Activated naive CD4-positive, alpha-beta T cell (primary cell): ENCODE results near the gene PPME1.

Source experiments
- DNase-seq, 4 experiments: peaks; one replicate each; lab custom pipeline; 2025; lab: John Stamatoyannopoulos, UW

Gene PPME1

DNA sequence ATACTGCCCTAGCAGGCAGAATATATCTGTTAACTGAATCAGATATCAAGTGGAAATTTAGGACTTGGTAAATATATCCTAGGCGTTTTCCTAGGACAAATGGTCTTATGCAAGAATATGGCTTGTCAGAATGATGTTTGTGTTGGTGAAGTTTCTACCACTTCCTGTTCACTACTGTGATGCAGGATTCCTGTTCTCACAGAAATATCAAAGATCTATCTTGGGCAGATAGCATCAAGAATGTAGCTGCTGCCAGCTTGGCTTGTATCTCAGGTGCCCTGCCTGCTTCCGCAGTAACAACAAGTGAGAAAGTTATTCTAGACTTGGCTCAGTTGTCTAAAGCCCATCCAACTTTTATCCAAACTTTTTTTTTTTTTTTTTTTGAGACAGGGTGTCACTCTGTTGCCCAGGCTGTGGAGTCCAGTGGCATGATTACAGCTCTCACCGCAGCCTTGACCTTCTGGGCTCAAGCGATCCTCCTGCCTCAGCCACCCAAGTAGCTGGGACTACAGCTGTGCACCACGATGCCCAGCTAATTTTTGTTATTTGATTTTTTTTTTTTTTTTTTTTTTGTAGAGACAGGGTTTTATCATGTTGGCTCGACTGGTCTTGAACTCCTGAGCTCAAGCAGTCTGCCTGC lies 61.3 kb downstream of the PPME1 start:
- DNase-seq, result peak in 1 of 4 experiments; percentile 19

DNA sequence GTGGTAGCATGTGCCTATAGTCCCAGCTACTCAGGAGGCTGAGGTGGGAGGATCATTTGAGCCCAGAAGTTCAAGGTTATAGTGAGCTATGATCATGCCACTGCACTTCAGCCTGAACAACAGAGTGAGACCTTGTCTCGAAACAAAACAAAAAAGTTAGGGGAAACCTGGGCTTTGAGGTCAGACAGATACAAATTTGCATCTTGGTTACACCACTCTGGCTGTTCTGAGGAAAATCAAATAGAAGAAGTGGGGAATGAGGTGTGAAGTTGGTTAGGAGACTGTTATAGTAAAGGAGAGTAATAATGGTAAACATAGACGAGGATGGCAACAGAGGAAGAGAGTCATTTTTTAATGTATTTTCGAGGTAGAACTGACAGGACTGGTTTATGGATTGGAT lies 62.6 kb downstream of the PPME1 start:
- no peak for DNase-seq

DNA sequence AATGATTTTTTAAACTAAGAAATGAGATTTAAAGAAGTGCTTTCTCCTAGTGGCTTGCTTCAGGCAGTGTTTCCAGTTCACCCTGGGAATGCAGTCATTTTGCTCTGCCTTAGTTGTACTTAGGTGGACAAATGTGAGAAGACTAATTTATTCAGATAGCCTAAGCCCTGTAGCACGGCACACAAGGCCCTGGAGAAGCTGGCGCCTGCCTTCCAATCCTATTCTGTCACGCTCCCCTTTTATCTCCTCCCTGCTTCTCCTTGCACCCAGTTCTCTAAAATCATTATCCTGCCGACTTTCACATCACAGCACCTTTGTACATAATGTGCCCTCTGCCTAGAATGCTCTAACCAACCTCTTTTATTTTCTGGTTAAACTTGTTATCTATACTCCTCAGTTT lies 64.0 kb downstream of the PPME1 start:
- DNase-seq, result no peak

DNA sequence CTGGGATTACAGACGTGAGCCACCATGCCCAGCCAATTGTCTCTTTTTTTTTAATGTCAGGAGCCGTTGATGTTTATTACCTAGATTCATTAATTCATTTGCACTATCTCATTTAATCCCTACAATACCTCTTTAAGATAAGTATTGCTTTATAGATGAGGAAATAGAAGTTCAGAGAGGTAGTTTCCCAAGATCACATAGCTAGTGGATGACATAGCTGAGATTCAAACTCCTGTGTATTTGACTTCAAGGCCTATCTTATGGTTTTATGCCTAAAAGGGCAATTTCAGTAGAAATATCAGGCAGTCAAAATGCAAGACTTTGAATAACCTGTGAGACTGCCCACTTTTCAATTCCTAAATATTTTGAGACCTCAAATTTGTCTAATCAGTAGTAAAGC lies 66.5 kb downstream of the PPME1 start:
- no peak for DNase-seq

DNA sequence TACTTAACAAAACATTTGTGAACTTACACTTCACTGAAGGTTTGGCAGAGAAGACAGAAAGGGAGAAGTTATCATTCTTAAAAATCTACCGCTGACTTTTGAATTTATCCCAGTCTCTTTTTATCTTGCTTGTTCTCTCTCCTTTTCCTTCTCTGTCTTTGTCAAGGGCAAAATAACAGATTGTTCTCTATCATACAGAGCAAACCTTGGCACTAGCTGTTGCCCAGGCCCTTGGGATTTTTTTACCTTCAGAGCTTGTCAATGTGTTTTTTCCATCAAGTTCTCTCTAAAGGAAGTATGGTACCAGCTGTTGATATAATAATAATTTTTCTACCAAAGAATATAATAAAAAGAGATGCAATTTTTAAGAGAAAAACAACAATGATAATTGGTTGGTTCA lies 67.2 kb downstream of the PPME1 start:
- no peak for DNase-seq

DNA sequence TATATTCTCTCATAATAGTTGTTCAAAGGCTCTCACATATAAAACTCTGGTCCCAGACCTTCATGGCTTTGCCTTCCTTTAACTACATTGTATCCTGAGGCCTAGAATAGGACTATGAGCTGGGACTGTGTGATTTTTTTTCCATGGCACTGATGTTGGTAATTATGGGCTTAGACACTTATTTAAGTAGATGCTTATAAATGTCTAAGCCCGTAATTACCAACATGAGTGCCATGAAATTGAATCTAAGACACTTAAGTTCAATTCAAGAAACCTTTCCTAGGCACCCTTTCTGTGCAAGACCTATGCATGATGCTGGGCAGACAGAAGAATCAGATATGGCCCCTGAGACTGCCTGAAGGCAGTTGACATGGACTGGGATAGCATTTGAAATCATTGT lies 77.4 kb downstream of the PPME1 start:
- DNase-seq, result no peak

DNA sequence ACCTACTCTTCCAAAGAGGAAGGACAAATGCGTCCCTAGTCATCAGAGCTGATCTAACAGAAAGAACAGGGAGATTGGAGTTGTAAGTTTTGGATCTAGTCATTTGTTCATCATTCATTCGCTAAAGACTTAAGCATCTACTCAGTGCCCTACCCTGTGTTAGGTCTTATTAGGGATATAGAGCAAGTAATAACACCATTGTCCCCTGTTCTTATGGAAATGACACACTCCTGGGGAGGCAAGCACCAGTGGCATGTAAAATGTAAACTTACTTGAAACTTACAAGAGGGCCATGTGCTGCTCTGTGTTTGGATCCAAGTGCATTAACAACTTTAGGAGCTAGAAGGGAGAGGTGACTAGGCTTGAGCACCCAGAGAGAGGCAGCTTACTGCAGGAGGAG lies 78.4 kb downstream of the PPME1 start:
- DNase-seq, result no peak

DNA sequence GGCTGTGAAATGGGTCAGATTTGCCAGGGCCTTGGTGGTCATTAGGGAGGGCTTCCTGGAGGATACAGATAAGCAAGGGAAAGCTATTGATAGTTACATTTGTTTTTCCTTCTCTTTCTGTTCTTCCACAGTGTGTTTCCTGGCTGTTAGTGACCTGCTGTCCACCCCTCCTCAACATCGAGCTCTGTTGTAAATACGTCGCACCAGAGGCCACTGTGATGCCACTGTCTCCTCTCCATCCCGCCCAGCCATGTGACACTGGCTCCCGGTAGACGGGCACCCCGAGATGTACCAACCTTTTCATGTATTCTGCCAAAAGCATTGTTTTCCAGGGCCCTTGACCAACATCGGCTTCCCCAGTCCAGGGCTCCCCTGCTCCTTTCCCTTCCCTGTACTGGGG lies 82.3 kb downstream of the PPME1 start:
- DNase-seq, result no peak

DNA sequence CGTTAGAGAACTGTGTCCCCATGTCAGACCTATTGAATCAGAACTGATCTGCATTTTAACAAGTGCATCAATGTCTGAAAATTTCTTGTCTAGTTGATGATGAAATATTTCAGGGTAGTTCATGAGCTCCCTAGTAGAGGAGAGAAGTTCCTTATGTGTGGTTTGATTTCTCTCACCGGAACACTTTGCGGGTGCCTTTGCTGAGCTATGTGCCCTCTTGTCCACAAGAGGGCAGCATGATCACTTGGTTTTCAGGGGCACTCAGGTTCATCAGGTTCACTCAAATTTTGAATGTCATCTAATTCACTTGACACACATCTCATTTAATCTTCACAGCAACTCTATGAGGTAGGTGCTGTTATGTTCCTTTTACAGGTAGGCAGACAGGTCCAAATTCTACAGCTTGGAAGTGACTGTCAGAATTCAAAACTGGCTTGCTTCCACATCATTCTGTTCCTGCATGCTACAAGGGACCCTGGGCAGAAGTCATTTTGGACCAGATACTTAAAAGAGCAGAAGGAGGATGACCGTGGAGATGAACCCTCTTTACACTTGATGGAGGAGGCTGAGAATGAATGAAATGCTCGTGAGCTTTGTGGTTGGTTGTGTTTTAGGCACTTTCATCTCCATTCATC lies 84.8 kb downstream of the PPME1 start:
- peak in 2 of 4 experiments; percentile 2 to 16 for DNase-seq

DNA sequence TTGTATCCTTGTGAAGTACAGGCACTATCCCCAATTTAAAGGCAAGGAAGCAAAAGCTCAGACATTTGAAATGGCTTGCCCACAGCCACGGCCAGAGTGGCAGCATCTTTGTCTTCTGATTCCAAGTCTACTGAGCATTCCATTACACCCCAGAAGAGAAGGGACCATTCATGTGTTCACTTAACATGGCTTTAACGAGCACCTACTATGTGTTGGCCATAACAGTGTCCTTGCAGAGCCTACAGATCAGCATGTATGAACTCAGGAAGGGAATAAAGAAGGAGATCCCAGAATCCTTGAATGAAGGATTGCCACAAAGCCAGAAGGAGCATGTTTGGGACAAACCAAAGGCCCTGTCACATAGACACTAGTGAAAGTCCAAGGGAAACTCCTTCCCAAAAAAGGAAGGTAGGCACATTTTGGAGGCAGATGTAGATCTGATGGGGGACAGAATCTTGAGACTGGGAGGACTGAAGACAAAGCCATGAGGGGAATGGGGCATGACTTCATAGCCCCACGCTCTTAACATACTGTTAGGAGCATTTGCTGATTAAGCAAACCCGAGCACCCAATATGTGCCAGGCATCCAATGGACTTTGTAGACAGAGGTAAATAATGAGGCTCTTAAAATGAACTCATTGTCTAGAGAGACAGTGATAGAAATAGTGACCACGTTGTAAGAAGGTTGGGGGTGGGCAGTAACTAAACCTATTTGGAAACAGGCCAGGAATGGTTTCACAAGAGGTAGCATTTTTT lies 85.5 kb downstream of the PPME1 start:
- no peak for DNase-seq

DNA sequence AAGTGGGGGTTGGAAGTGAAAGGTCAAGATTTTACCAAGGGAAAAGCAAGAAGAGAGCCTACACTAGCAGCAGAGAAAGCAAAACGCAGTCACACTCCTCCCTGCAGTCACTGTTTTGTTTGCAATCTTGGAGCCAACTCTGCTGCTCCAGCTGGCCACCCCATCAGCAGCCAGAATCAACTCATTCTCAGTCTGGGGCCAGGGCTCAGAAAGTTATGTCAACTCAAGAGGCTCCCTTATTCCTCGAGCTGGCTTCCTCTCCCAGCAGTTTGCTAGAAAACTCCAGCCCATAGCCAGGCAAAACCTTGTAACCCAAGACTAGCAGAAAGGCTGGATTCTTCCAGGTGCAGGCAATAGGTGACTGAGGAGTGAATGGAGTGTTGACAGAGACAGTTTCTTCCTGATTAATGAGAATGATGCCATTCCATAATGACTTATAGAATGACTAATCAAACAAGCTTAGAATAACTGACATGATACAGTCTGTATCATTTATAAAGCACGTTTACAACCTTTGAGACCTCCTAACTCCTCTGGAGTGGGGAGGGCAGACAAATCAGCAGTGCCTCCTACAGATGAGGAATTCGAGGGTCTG lies 87.0 kb downstream of the PPME1 start:
- DNase-seq, result no peak

DNA sequence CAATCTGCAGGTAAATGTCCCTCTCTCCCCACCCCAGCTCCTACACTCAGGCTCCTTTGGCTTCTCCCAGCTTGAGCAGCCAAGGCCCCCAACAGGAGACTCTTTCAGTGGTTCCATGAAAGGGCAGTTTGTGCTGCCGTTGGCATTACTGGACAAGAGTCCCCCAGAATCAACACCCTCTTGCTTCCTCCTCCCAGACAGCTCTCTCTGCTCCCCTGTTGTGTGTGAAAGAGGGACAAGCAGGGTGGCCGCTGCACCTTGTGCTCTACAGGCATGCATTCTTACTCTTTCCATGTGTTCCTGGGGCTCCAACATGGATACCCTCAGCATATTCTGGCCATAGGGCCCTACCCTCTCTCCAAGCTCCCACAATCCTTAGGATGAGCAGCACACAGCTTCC lies 91.6 kb downstream of the PPME1 start:
- DNase-seq, result no peak

DNA sequence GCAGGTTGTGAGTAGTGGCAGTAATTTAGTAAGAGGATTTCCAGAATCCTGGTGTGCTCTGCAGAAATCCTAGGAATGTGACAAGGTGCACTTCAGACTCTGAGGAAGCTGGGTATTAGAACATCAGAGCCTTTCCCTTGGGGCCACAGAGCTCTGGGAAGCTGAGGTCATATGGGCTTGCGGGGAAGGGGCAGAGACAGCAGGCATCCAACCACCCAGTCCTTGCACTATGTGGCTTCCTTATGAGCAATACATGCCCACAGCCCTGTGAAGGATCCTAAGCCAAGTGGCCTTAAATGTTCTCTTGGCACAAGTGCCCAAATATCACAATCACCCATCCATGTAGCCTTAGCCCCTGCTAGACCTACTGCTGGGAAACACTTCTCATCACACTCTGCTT lies 94.2 kb downstream of the PPME1 start:
- DNase-seq, result no peak

DNA sequence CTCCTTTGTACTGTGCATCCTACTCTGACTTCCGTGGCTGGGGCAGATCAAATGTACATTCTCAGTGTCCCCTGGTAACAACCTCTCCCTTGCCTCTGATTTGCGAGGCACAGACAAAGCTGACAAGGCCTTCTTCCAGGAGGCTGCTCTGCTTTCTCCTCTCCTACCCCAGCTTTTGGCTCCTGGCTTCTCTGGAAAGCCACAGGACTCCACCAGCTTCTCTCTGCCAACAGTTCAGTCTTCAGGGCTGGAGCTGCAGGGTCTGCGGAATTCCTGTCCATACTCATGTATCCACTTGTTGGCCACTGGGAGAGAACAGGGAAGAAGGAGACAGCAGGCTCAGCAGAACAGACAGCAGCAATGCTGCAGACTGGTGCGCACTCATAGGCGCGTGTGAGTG lies 95.9 kb downstream of the PPME1 start:
- no peak for DNase-seq

DNA sequence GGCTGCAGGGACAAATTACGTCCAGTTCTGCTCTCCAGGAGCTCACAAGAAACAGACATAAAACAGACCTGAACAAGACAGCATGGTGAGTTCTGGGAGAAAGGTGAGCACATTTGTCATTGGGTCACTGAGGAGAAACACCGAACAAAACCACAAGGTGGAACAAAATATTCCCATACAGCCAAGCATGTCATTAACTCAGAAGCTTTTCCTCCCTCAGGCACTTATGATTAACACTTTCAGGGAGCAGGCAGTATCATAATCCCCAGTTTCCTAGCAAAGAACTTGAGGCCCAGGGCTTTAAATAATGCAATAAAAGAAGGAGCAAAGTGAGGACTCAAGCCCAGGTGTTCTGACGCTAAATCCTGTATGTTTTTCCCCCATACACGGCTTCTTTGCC lies 97.4 kb downstream of the PPME1 start:
- DNase-seq, result no peak

DNA sequence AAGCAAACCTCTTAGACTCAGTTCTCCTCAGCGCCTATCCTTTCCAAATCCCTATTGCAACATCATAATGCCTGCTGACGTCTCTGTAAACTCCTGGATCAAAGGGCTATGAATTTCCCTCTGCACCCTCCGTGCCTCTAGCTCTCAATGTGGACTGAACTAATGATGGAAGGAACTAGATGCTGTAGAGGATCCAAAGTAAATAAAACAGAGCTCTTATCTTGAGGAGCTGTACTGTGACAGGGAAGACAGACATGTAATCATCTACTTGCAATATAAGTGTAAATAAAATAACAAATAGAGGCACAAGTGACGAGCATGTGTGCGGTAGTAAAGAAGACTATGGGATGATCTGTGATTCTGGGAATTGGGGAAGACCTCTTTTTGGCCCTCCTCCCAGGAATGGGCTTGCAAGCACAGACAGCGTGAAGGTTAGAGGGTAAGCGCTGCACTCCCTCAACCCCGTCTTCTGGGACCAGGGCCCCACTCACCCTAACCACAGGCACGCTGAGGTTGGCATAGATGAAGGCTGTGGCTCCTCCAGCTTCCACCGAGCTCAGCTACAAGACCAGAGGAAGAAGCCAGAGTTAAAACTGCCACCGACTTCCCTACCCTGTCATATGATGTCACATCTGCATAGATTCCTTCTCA lies 98.2 kb downstream of the PPME1 start:
- DNase-seq, result peak in 1 of 4 experiments; percentile 3

DNA sequence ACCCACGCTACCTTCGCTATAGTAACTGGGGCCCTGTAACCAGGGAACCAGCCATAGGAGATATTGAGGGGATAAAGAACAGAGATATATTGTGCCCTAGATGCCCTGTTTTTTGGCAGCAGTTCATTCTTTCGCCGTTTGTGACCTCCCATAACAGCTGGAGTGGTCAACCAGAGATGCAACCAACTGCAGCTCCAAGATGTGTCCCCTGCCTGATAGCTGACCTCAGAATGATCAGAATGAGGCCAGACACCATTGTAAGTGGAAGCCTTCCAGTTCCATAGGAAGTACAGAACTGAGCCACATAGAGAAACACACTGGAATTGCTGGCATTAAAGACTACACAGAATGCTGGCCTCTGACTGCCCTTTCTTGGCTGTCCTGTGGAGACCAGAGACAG lies 101.2 kb downstream of the PPME1 start:
- no peak for DNase-seq

DNA sequence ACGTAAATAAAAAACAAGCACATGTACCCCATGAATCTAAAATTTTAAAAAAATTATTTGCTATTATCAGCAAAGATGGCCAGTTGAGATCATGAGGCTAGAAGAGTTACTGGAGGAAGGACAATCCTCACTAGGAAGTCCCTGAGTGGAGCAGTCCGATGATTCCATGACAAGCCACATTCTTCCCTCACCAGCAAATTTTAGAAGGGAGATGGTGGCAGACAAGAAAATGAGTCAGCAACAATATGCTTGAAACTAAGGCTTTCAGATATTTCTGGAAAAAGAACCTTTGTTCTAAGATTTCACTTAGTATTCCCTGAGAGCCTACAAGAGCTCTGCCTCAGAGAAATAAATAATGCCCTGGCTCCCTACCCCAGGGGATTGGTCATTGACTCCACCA lies 105.5 kb downstream of the PPME1 start:
- DNase-seq, result no peak

DNA sequence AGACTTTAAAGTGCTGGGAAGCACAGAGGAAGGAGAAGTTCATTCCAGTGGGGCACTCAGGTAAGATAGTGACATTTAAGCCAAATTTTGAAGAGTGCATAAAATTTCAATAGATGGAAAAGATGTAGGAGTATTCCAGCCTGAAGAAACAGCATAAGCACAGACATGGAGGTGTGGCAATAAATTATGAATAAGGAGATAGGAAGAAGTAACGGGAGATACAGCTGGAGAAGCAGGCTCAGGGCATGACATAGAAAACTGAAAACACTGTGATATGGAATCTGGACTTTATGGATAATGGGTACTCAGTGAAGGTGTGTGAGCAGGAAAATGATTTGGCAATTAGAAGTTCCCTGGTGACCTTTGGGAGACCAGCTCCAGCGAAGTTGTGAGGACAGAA lies 107.0 kb downstream of the PPME1 start:
- DNase-seq, result no peak

DNA sequence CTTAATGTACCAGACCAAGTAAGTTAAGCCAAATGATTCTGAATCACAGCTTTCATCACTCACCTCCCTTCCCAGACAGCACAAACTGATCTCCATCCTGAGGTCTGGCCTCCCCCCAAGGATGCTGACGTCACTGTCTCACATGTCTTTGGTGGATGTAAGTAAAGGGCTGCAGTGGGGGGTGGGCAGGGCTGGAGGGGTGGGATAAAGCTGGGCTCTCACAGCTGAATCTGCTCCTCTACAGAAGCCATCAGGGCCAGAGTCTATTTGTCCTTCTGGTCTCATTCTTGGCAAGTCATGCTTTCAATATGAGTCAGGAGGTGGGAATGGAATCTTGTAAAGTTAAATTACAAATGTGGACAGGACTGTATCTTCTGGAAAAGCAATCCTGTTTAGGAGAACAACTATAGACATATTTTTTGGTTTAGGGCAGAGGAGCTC lies 107.7 kb downstream of the PPME1 start:
- DNase-seq, result no peak

DNA sequence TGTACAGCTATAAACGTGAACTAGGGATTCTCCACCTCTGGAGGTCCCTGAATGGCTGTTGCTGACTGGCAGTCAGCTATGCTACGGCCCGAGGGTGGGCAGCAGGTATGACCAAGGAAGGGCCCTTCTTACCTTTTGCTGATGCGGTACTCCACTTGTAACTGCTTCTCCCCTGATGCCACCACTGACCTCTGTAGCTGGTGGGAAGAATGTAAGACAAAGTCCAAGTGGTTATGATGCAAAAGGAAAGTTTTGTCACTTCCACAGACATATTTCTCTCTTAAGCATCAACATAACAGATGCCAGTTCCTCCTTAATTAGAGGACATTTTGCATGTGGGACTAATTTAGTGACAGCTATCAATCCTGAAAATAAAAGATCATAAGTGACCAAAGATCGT lies 108.2 kb downstream of the PPME1 start:
- DNase-seq, result no peak

DNA sequence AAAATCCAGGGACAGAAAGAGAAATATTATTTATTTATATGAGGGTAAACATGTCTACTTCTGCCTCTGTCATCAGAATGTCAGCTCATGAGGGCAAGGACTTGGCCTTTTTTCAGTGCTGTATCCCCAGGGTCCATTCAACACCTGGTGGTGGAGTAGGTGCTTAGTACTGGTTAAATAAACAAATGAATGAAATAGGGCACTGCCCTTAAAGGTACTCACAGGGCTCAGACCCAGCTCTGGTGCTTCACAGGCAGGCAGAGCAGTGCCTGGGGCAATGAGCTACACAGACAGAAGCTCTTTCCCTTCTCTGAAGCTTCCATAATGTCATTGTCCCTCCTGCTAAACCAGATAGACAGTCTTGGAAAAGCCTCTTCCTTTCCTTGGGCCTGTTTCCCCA lies 109.4 kb downstream of the PPME1 start:
- DNase-seq, result no peak

DNA sequence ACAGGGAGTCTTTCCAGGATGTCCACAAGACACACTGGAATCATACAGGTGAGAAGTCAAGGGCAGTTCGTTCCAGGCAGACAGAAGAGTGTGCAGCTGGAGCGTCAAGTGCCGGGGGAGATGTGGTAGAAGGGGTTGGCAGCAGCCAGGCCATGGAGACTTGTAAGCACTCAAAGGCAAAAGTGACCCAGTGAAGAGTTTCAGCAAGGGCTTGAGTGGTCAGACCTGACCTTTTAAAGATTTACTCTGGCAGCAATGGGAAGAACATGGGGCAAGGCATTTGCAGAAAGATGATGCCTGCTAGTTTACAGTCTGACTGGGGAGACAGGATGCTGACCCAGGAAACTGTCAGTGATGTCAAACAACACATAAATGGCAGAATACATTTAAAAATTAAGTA lies 111.3 kb downstream of the PPME1 start:
- no peak for DNase-seq
